Measurements from ENCODE around the gene ACSM3.

- TF ChIP-seq CTCF (IDR thresholded peaks at IDR 0.05; ENCODE audit: low read depth, low read length) (no peak), POLR2A (IDR thresholded peaks at IDR 0.05; ENCODE audit: extremely low read depth, insufficient read length) (no peak), MAX (IDR thresholded peaks at IDR 0.05; ENCODE audit: low read depth, low read length) (no peak)
These were observed 28.3 kb downstream of the ACSM3 start for GRCh38 chr16:20791923-20792612.

All from NB4 (cell line).